SK-MEL-5 (cell line): ENCODE results near the gene STRAP. TPM values are rescaled to one million over a fixed set of nuclear protein-coding genes. Genes with fewer than 3 reads are reported as not detected.
"Not testable (repeated sequence)": the region's sequence is repeated elsewhere in the genome, so short reads cannot be mapped to it uniquely, and the experiment has no call there.

ENCODE experiments used
- DNase-seq: peaks from one replicate; pipeline ENCODE4 v3.0.0-alpha.2; 2016; ENCODE audit warnings: low read depth, low spot score
- in situ Hi-C: cut with HindIII; loops from 2 replicates; pipeline ENCODE4 v1.10.0; 2016; ENCODE audit warnings: low sequenced_read_pairs, high pct_unique_total_duplicates, low pct_unique_long_range_greater_than_20kb
- total RNA-seq: library from RNA; depleted of rRNA; stranded (reverse); fragments of >200 nt; shearing (Covaris generic); gene quantifications from 2 replicates; pipeline ENCODE4 v1.2.3, GENCODE V29; 2014; rRNA removed

Gene STRAP
- total RNA-seq, 1 experiment from 2014 or later, result 114 TPM

GRCh38 chr12:15943519-15943918 is 61.3 kb downstream of the STRAP start:
- in situ Hi-C loops, DNase-seq: not testable (repeated sequence)

GRCh38 chr12:15948461-15948860 is 66.3 kb downstream of the STRAP start:
- in situ Hi-C loops, DNase-seq: not testable (repeated sequence)

Other genes starting within 250 kb of the STRAP start
- 186 and 193 TPM in 2 replicates for gene EPS8, start 93.0 kb upstream of the STRAP start, total RNA-seq
- 178 and 200 TPM in 2 replicates for gene DERA, start 28.9 kb downstream of the STRAP start, total RNA-seq